H1 (cell line): ENCODE results near the gene NSUN2. TPM values are rescaled to one million over a fixed set of nuclear protein-coding genes. Genes with fewer than 3 reads are reported as not detected.

Experiments used
- CTCF ChIA-PET: fragments of 300-600 bp; sonication (Branson Sonifier 250); formaldehyde crosslinking; loops from one replicate; lab custom pipeline; 2021; ENCODE audit not compliant: partially characterized antibody; lab: Charles Lee
- POLR2A ChIA-PET: fragments of 300-600 bp; sonication (Branson Sonifier 250); formaldehyde crosslinking; loops from one replicate; lab custom pipeline; 2021; ENCODE audit warnings: inconsistent platforms; ENCODE audit not compliant: partially characterized antibody; lab: Charles Lee
- DNase-seq, 2 experiments: peaks; one replicate each; pipeline versions ENCODE4 v3.0.0 to v3.0.0-alpha.2; 2010 to 2022; ENCODE audit warnings: low spot score in 2 of 2, low read depth in 1 of 2, mixed read lengths in 1 of 2
- FAIRE-seq: peaks from 2 replicates; lab custom pipeline; 2011; peaks lifted over from hg19 to GRCh38; lab: Jason Lieb, UNC
- H2AFZ ChIP-seq: 2 replicates; pipeline ENCODE4 v1.8.1; 2012; ENCODE audit warnings: low read length, inconsistent platforms
- H2AK5ac ChIP-seq: 2 replicates; pipeline ENCODE4 v1.6.1; 2013; ENCODE audit warnings: low read depth, low read length
- H2BK120ac ChIP-seq: replicated peaks from 2 replicates; pipeline ENCODE3; 2013; ENCODE audit warnings: low read depth, low read length, inconsistent platforms
- H2BK12ac ChIP-seq: 2 replicates; pipeline ENCODE4 v1.6.1; 2013; ENCODE audit warnings: low read depth, low read length
- H2BK15ac ChIP-seq: 2 replicates; pipeline ENCODE4 v1.6.1; 2013; ENCODE audit warnings: low read length
- H2BK20ac ChIP-seq: 2 replicates; pipeline ENCODE4 v1.6.1; 2013; ENCODE audit warnings: low read length
- H2BK5ac ChIP-seq: 2 replicates; pipeline ENCODE4 v1.6.1; 2013; ENCODE audit warnings: low read depth, low read length
- H3K14ac ChIP-seq: 2 replicates; pipeline ENCODE4 v1.6.1; 2013; ENCODE audit warnings: inconsistent platforms; ENCODE audit not compliant: insufficient read length
- H3K18ac ChIP-seq: 2 replicates; pipeline ENCODE4 v1.6.1; 2013; ENCODE audit warnings: low read length; ENCODE audit errors: extremely low read depth
- H3K23ac ChIP-seq: 2 replicates; pipeline ENCODE4 v1.6.1; 2013; ENCODE audit warnings: inconsistent platforms; ENCODE audit not compliant: insufficient read length
- H3K23me2 ChIP-seq: 2 replicates; pipeline ENCODE4 v1.6.1; 2013; ENCODE audit warnings: low read depth, low read length
- H3K27ac ChIP-seq: 2 replicates; pipeline ENCODE4 v1.6.1; 2011; ENCODE audit warnings: low read depth, low read length, inconsistent platforms
- H3K27me3 ChIP-seq, 4 experiments: replicated peaks in 1 of 4; 1 replicate in 1 of 4; 2 replicates in 3 of 4; pipeline versions ENCODE4 v1.6.1 to v1.8.1; 2011 to 2013; ENCODE audit warnings: low read length in 3 of 4, mild to moderate bottlenecking in 3 of 4, inconsistent platforms in 2 of 4, mixed read lengths in 2 of 4, moderate library complexity in 1 of 4; ENCODE audit not compliant: control insufficient read depth in 3 of 4, insufficient read depth in 3 of 4; ENCODE audit errors: extremely low read depth in 1 of 4
- H3K36me3 ChIP-seq, 4 experiments: 2 replicates each; pipeline versions ENCODE4 v1.6.1 to v1.8.1; 2011 to 2013; ENCODE audit warnings: mild to moderate bottlenecking in 4 of 4, low read length in 3 of 4, moderate library complexity in 2 of 4, control low read depth in 1 of 4, inconsistent platforms in 1 of 4; ENCODE audit not compliant: insufficient read depth in 4 of 4, control insufficient read depth in 2 of 4
- H3K4ac ChIP-seq: replicated peaks from 2 replicates; pipeline ENCODE3; 2013; ENCODE audit warnings: low read length, low read depth, mixed read lengths, inconsistent platforms; ENCODE audit not compliant: insufficient read length
- H3K4me1 ChIP-seq, 4 experiments: replicated peaks in 1 of 4; 1 replicate in 1 of 4; 2 replicates in 3 of 4; pipeline versions ENCODE4 v1.6.1 to v1.8.1; 2011 to 2013; ENCODE audit warnings: low read length in 3 of 4, inconsistent platforms in 2 of 4, mixed read lengths in 1 of 4; ENCODE audit not compliant: insufficient read depth in 4 of 4, control insufficient read depth in 3 of 4
- H3K4me2 ChIP-seq, 2 experiments: 2 replicates each; pipeline versions ENCODE4 v1.6.1 to v1.8.1; 2011 to 2013; ENCODE audit warnings: low read depth in 2 of 2, low read length in 2 of 2, control low read depth in 1 of 2, inconsistent platforms in 1 of 2, mild to moderate bottlenecking in 1 of 2; ENCODE audit not compliant: insufficient read depth in 1 of 2
- H3K4me3 ChIP-seq, 4 experiments: fragments of 200-600, 300-600 bp in 1 of 4; sonication (generic), shearing (Covaris generic), sonication (Bioruptor Twin) in 1 of 4; 2 replicates each; pipeline versions ENCODE4 v1.5.1 to v1.8.1; 2011 to 2016; ENCODE audit warnings: low read length in 4 of 4, low read depth in 3 of 4, control low read depth in 2 of 4, inconsistent platforms in 2 of 4, mild to moderate bottlenecking in 2 of 4, mixed read lengths in 1 of 4, moderate library complexity in 1 of 4; ENCODE audit not compliant: insufficient read depth in 2 of 4; ENCODE audit errors: extremely low read depth in 1 of 4
- H3K56ac ChIP-seq: replicated peaks from 2 replicates; pipeline ENCODE3; 2013; ENCODE audit warnings: low read depth, mild to moderate bottlenecking, mixed read lengths, low read length, inconsistent platforms; ENCODE audit not compliant: insufficient read length
- H3K79me1 ChIP-seq: 2 replicates; pipeline ENCODE4 v1.6.1; 2013; ENCODE audit warnings: low read depth, low read length, control low read depth
- H3K79me2 ChIP-seq, 2 experiments: 2 replicates each; pipeline versions ENCODE4 v1.6.1 to v1.8.1; 2012 to 2013; ENCODE audit warnings: low read length in 2 of 2, mild to moderate bottlenecking in 2 of 2, inconsistent platforms in 1 of 2; ENCODE audit not compliant: insufficient read depth in 2 of 2, control insufficient read depth in 1 of 2
- H3K9ac ChIP-seq, 4 experiments: replicated peaks in 1 of 4; 1 replicate in 1 of 4; 2 replicates in 3 of 4; pipeline versions ENCODE4 v1.6.1 to v1.8.1; 2011 to 2013; ENCODE audit warnings: low read depth in 3 of 4, low read length in 3 of 4, control low read depth in 2 of 4, mild to moderate bottlenecking in 2 of 4, moderate library complexity in 2 of 4, inconsistent platforms in 1 of 4; ENCODE audit errors: extremely low read depth in 1 of 4
- H3K9me3 ChIP-seq, 2 experiments: 2 replicates each; pipeline versions ENCODE4 v1.6.1 to v1.8.1; 2012 to 2013; ENCODE audit warnings: mild to moderate bottlenecking in 2 of 2, moderate library complexity in 2 of 2, control low read depth in 1 of 2, inconsistent platforms in 1 of 2, low read depth in 1 of 2, low read length in 1 of 2, mixed read lengths in 1 of 2; ENCODE audit not compliant: insufficient read depth in 2 of 2
- H4K20me1 ChIP-seq, 2 experiments: replicated peaks in 1 of 2; 2 replicates each; pipeline versions ENCODE3 to v1.8.1; 2011 to 2013; ENCODE audit warnings: inconsistent platforms in 2 of 2, low read length in 2 of 2, mild to moderate bottlenecking in 1 of 2; ENCODE audit not compliant: insufficient read depth in 2 of 2, control insufficient read depth in 1 of 2
- H4K5ac ChIP-seq: 2 replicates; pipeline ENCODE4 v1.6.1; 2013; ENCODE audit warnings: low read length, low read depth, mixed read lengths, inconsistent platforms; ENCODE audit not compliant: insufficient read length
- H4K8ac ChIP-seq: 2 replicates; pipeline ENCODE4 v1.8.0; 2013; ENCODE audit warnings: mild to moderate bottlenecking, moderate library complexity, low read length, inconsistent platforms; ENCODE audit not compliant: insufficient read depth; ENCODE audit errors: extremely low read depth
- H4K91ac ChIP-seq: replicated peaks from 2 replicates; pipeline ENCODE3; 2013; ENCODE audit warnings: low read length, mixed read lengths, inconsistent platforms; ENCODE audit not compliant: insufficient read length
- ASH2L ChIP-seq: fragments of 200-600, 300-600 bp; sonication (generic); IDR thresholded peaks from one replicate; pipeline ENCODE4 v1.7.1; 2017; ENCODE audit warnings: low read length
- ATF2 ChIP-seq: IDR thresholded peaks from 2 replicates; pipeline ENCODE4 v1.6.1; 2012; ENCODE audit warnings: low read length, inconsistent platforms
- CBX5 ChIP-seq: fragments of 300-800, 300-1000 bp; sonication (generic); IDR thresholded peaks from 2 replicates; pipeline ENCODE4 v1.7.1; 2016; ENCODE audit warnings: antibody characterized with exemption, low read length, low read depth
- CBX8 ChIP-seq: fragments of 300-800, 300-1000 bp; sonication (generic); IDR thresholded peaks from 2 replicates; pipeline ENCODE4 v1.7.1; 2016; ENCODE audit warnings: low read depth, low read length, borderline replicate concordance
- EP300 ChIP-seq, 2 experiments: IDR thresholded peaks; 1 replicate in 1 of 2; 2 replicates in 1 of 2; pipeline ENCODE4 v1.6.1; 2011 to 2012; ENCODE audit warnings: low read depth in 2 of 2, low read length in 2 of 2, mild to moderate bottlenecking in 2 of 2, borderline replicate concordance in 1 of 2, inconsistent platforms in 1 of 2, moderate library complexity in 1 of 2
- GABPA ChIP-seq: IDR thresholded peaks from 2 replicates; pipeline ENCODE4 v1.6.1; 2011; ENCODE audit warnings: mild to moderate bottlenecking, low read length, moderate library complexity, borderline replicate concordance; ENCODE audit not compliant: insufficient read depth
- NANOG ChIP-seq: IDR thresholded peaks from 2 replicates; pipeline ENCODE4 v1.6.1; 2011; ENCODE audit warnings: low read length, low read depth, mild to moderate bottlenecking, inconsistent platforms; ENCODE audit not compliant: insufficient read depth, poor library complexity, severe bottlenecking
- RFX5 ChIP-seq: IDR thresholded peaks from 2 replicates; pipeline ENCODE4 v1.6.1; 2011; ENCODE audit warnings: low read depth, low read length, improper control_type of control experiment, borderline replicate concordance
- TEAD4 ChIP-seq: IDR thresholded peaks from 2 replicates; pipeline ENCODE4 v1.6.1; 2012; ENCODE audit warnings: low read depth, low read length, inconsistent platforms, mixed read lengths
- WGBS, 2 experiments: shearing (Covaris generic) in 1 of 2; methylation state at CpG; one replicate each; pipeline versions ENCODE4 v1.1.6 to v1.1.7; 2013 to 2015; ENCODE audit warnings: low lambda C conversion rate in 2 of 2, mixed read lengths in 2 of 2, inconsistent platforms in 1 of 2, low coverage in 1 of 2, missing lambda C conversion rate in 1 of 2; ENCODE audit not compliant: insufficient replicate concordance in 2 of 2, insufficient coverage in 1 of 2, insufficient read length in 1 of 2; ENCODE audit errors: extremely low coverage in 1 of 2, missing lambda C conversion rate in 1 of 2; 5-methylcytosine and 5-hydroxymethylcytosine counted together
- polyA plus RNA-seq, 7 experiments: library from polyadenylated mRNA; depleted of rRNA in 3 of 7; stranded (reverse) in 5 of 7; unstranded in 2 of 7; fragments of >200 nt in 5 of 7; fragments of 200-250 nt in 2 of 7; gene quantifications; 1 replicate in 5 of 7; 2 replicates in 1 of 7; 4 replicates in 1 of 7; pipeline versions ENCODE4 v1.2.1 to v1.2.3, GENCODE V29; 2011 to 2013; ENCODE audit warnings: missing spikeins in 2 of 7, mixed read lengths in 2 of 7
- total RNA-seq: library from RNA; stranded (reverse); fragmentation: NEBNext Ultra II Directional; extraction: Animal tissue kit (Norgen Biotek cat#: 25700); gene quantifications from 2 replicates; pipeline ENCODE4 v1.2.1, GENCODE V29; 2021

NSUN2 gene
- total and polyA plus RNA-seq, 2 of the 8 experiments (the other 6 are each of a cell fraction or from before 2014, with no cell fraction given) = 47.3 to 94.7 TPM

- Histone ChIP-seq H3K27ac (no peak overlapping the region), H4K5ac (no peak overlapping the region), H3K23ac (no peak overlapping the region), H3K4me2 (no peak overlapping the region), H3K9ac (no peak overlapping the region), H3K4ac (no peak overlapping the region)
- no peak for TF ChIP-seq GABPA
- TF ChIP-seq ASH2L = no peak
- TF ChIP-seq CBX5 = no peak
- TF ChIP-seq EP300 (IDR thresholded peaks at IDR 0.05; ENCODE audit: borderline replicate concordance in 1 of 2, low read depth in 2 of 2, low read length in 2 of 2) = no peak
- TF ChIP-seq RFX5 = no peak
- TF ChIP-seq TEAD4 = no peak
- no peak for TF ChIP-seq NANOG
- TF ChIP-seq ATF2 = no peak
- no peak for TF ChIP-seq CBX8
- TF ChIP-seq, all 59 proteins: peak for 0
- no peaks in the 10 kb centered on the region for H3K9me3 ChIP-seq
- no peak for FAIRE-seq
- H3K56ac ChIP-seq = no peak overlapping the region
- H2AK5ac ChIP-seq = no peak overlapping the region
- no peaks in the 10 kb centered on the region for H3K79me1 ChIP-seq
- H3K18ac ChIP-seq = no peak overlapping the region
- no peak overlapping the region for H2AFZ ChIP-seq
- CTCF ChIA-PET = no interaction called here
- H3K4me3 ChIP-seq = no peak overlapping the region
- H3K4me1 ChIP-seq = no peaks in the 10 kb centered on the region
- POLR2A ChIA-PET = interaction anchor here (1.1 to 2.3 kb wide), 3 partner anchors 11 to 18 kb away, joined by 3 to 7 read pairs (median 4); no protein-coding TSS in a partner anchor
- H4K91ac ChIP-seq = no peak overlapping the region
- no peak overlapping the region for H3K14ac ChIP-seq
- H3K23me2 ChIP-seq = no peaks in the 10 kb centered on the region
- no peak overlapping the region for H2BK12ac ChIP-seq
- H3K79me2 ChIP-seq = no peaks in the 10 kb centered on the region
- no peak overlapping the region for H2BK5ac ChIP-seq
- H2BK120ac ChIP-seq = no peak overlapping the region
- peaks cover 5 to 6% of the 10 kb centered on the region in 2 experiments for H4K20me1 ChIP-seq
- 94% methylated on average over 6 of the region's 6 CpGs; no CpG with 5 or more reads in 1 of the 2 experiments for WGBS, 2 experiments
- H3K27me3 ChIP-seq = no peaks in the 10 kb centered on the region
- no peak overlapping the region for H2BK15ac ChIP-seq
- no peak overlapping the region for H4K8ac ChIP-seq
- H2BK20ac ChIP-seq = no peak overlapping the region
- DNase-seq = no peak
- peaks cover 21 to 53% (median 39%) of the 10 kb centered on the region in 4 experiments for H3K36me3 ChIP-seq
Measured at GRCh38 chr5:6597557-6597956, 35.3 kb downstream of the NSUN2 start.
